Upper lobe of right lung (tissue), 1 donor: ENCODE data around the gene CCS. TPM values are rescaled to one million over a fixed set of nuclear protein-coding genes. Genes with fewer than 3 reads are reported as not detected.

ENCODE experiments used
- ATAC-seq: fragments of 200-7000 bp; cut with Tn5 transposase; one replicate; pipeline ENCODE4 v1.9.1; 2020; ENCODE audit warnings: mild to moderate bottlenecking, moderate library complexity
- DNase-seq: peaks from one replicate; pipeline ENCODE4 v3.0.0-alpha.2; 2020
- H3K27ac ChIP-seq: fragments of 200-600 bp; one replicate; pipeline ENCODE4 v1.8.0; 2022
- H3K27me3 ChIP-seq: fragments of 200-600 bp; one replicate; pipeline ENCODE4 v1.8.0; 2022; ENCODE audit warnings: mild to moderate bottlenecking
- H3K36me3 ChIP-seq: fragments of 200-600 bp; one replicate; pipeline ENCODE4 v1.8.0; 2022
- H3K4me1 ChIP-seq: fragments of 200-600 bp; one replicate; pipeline ENCODE4 v1.8.0; 2022
- H3K4me3 ChIP-seq: fragments of 200-600 bp; one replicate; pipeline ENCODE4 v1.8.0; 2022; ENCODE audit warnings: mild to moderate bottlenecking
- H3K9me3 ChIP-seq: fragments of 200-600 bp; one replicate; pipeline ENCODE4 v1.8.0; 2022
- intact Hi-C: fragments of 100-400 bp; cut with DNase I; formaldehyde crosslinking; loops from one replicate; pipeline ENCODE4 v1.11.0; 2022
- total RNA-seq: library from RNA; stranded (reverse); fragmentation: NEBNext Ultra II Directional; extraction: Animal tissue kit (Norgen Biotek cat#: 25700); gene quantifications from one replicate; pipeline ENCODE4 v1.2.1, GENCODE V29; 2021
- TF ChIP-seq, protein P1 (sequence below): fragments of 200-600 bp; IDR thresholded peaks from one replicate; pipeline ENCODE4 v1.8.0; 2022; ENCODE audit warnings: antibody characterized with exemption
- donor health status: DM: no; HTN: yes; CAD: no; lungs with severe emphysema.

Gene CCS
- total RNA-seq, 1 donor from 2014 or later = 31.9 TPM

- TF ChIP-seq, protein P1, sequence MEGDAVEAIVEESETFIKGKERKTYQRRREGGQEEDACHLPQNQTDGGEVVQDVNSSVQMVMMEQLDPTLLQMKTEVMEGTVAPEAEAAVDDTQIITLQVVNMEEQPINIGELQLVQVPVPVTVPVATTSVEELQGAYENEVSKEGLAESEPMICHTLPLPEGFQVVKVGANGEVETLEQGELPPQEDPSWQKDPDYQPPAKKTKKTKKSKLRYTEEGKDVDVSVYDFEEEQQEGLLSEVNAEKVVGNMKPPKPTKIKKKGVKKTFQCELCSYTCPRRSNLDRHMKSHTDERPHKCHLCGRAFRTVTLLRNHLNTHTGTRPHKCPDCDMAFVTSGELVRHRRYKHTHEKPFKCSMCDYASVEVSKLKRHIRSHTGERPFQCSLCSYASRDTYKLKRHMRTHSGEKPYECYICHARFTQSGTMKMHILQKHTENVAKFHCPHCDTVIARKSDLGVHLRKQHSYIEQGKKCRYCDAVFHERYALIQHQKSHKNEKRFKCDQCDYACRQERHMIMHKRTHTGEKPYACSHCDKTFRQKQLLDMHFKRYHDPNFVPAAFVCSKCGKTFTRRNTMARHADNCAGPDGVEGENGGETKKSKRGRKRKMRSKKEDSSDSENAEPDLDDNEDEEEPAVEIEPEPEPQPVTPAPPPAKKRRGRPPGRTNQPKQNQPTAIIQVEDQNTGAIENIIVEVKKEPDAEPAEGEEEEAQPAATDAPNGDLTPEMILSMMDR = no peak
- no peak overlapping the region for H3K4me3 ChIP-seq
- DNase-seq (no peak), ATAC-seq (peak; percentile 53)
- no peaks in the 10 kb centered on the region for H3K36me3 ChIP-seq
- no peak overlapping the region for H3K27ac ChIP-seq
- intact Hi-C loops = no loop called here
- peaks cover 5% of the 10 kb centered on the region for H3K27me3 ChIP-seq
- peaks cover 7% of the 10 kb centered on the region for H3K4me1 ChIP-seq
- H3K9me3 ChIP-seq = no peaks in the 10 kb centered on the region
Observed at GRCh38 chr11:66559142-66559865, 33.7 kb upstream of the CCS start.

DNA sequence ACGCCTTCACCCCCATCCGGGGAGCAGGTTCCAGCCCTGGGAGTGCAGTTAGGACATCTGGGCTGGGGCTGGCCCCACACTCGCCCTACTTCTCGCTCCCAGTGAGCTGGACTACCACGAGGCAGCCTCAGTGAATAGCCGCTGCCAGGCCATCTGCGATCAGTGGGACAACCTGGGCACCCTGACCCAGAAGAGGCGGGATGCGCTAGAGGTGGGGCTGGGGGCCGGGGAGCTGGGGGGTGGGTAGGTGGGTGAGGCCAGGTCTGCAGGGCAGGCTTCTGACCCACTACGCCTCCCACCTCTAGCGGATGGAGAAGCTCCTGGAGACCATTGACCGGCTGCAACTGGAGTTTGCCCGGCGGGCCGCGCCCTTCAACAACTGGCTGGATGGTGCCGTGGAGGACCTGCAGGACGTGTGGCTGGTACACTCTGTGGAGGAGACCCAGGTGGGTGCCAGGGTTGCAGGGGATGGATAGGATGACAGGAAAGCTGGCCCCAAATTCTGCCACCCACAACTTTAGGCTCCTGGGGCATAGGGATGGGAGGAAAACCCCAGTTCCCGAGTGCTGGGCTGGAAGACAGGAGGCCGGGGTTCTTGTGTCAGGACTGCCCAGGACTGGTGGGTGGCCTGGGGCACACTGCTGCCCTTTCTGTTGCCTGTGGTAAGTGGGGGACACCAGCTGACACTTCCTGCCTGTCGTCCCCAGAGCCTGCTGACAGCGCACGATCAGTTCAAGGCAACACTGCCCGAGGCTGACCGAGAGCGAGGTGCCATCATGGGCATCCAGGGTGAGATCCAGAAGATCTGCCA is 32.9 kb upstream of the CCS start:
- ATAC-seq = no peak
- DNase-seq = no peak
- Histone ChIP-seq H3K27me3 (peaks cover 5% of the 10 kb centered on the region), H3K36me3 (no peaks in the 10 kb centered on the region), H3K27ac (no peak overlapping the region), H3K9me3 (no peaks in the 10 kb centered on the region), H3K4me1 (peaks cover 7% of the 10 kb centered on the region), H3K4me3 (no peak overlapping the region)
- TF ChIP-seq, protein P1 = no peak
- intact Hi-C loops = no loop called here

- H3K27ac ChIP-seq = no peak overlapping the region
- H3K4me1 ChIP-seq = peaks cover 7% of the 10 kb centered on the region
- TF ChIP-seq, protein P1 = no peak
- DNase-seq = no peak
- H3K36me3 ChIP-seq = no peaks in the 10 kb centered on the region
- H3K4me3 ChIP-seq = no peak overlapping the region
- H3K9me3 ChIP-seq = no peaks in the 10 kb centered on the region
- intact Hi-C loops = no loop called here
- peaks cover 5% of the 10 kb centered on the region for H3K27me3 ChIP-seq
- ATAC-seq = no peak
Observed at GRCh38 chr11:66561178-66561974, 31.6 kb upstream of the CCS start.

DNA sequence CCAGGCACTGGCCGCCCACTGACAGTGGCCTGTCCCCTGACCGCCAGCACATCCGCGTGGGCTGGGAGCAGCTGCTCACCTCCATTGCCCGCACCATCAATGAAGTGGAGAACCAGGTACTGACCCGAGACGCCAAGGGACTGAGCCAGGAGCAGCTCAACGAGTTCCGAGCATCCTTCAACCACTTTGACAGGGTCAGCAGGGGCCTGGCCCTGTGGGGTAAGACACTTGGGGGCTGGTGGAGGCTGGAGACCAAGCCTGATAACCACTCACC is 31.1 kb upstream of the CCS start:
- Histone ChIP-seq H3K9me3 (no peaks in the 10 kb centered on the region), H3K27ac (no peak overlapping the region), H3K27me3 (peaks cover 5% of the 10 kb centered on the region), H3K4me3 (no peak overlapping the region), H3K4me1 (peaks cover 7% of the 10 kb centered on the region), H3K36me3 (no peaks in the 10 kb centered on the region)
- ATAC-seq (no peak), DNase-seq (no peak)
- TF ChIP-seq, protein P1 = no peak
- intact Hi-C loops = no loop called here

DNA sequence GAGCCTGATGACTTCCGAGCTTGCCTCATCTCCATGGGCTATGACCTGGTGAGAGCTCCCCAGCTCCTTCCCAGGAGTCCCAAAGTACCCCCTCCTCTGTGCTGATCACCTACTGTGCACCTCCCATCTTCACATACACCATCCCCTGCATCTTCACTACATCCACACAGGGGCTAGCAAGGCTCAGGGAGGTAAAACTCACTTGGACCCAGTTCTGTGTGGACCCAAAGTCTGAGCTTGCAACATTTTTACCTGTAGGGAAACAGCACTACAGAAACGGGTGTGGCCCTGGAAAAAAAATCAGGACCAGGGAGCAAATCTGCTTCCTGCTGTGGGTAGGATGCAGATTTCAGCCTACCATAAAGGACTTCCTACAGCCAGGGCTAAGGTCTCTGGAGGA is 30.7 kb upstream of the CCS start:
- TF ChIP-seq, protein P1 = no peak
- no peak for ATAC-seq
- no peak for DNase-seq
- intact Hi-C loops = no loop called here
- no peaks in the 10 kb centered on the region for H3K36me3 ChIP-seq
- H3K4me1 ChIP-seq = peaks cover 7% of the 10 kb centered on the region
- H3K27me3 ChIP-seq = peaks cover 5% of the 10 kb centered on the region
- H3K9me3 ChIP-seq = no peaks in the 10 kb centered on the region
- no peak overlapping the region for H3K4me3 ChIP-seq
- no peak overlapping the region for H3K27ac ChIP-seq
